A673 (cell line): Measurements from ENCODE around the gene RBM15.

Experiments
- EZH2 ChIP-seq: fragments of 200-600 bp; sonication (generic); IDR thresholded peaks from 2 replicates; pipeline ENCODE4 v1.6.1; 2017; ENCODE audit warnings: borderline replicate concordance, low read depth, mild to moderate bottlenecking, mixed read lengths, antibody characterized with exemption, low read length; ENCODE audit not compliant: poor library complexity, severe bottlenecking
- TF ChIP-seq, protein P1 (sequence below): fragments of 300-800, 200-600 bp; sonication (generic); conservative IDR thresholded peaks from 2 replicates; pipeline ENCODE4 v1.5.1; 2017; ENCODE audit warnings: low read depth, mild to moderate bottlenecking, antibody characterized with exemption, low read length, moderate library complexity, mixed read lengths

DNA sequence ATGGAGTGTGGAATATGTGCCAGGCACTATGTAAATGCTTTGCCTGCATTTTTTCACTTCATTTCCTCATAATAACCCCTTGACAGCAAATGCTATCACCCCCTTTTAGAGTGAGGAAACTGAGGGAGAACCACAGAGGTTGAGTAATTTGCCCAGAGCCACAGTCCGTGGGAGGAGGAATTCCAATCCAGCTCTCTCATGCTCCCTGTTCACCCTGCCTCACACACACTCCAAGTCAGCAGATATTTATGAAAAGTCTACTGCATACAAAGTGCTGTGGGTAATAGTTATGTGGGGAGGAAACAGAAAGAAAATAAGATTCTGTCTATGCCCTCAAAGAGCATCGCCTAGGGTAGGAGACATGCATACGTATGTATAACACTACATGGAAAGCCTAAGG lies 30.9 kb upstream of the RBM15 start:
- TF ChIP-seq, protein P1, sequence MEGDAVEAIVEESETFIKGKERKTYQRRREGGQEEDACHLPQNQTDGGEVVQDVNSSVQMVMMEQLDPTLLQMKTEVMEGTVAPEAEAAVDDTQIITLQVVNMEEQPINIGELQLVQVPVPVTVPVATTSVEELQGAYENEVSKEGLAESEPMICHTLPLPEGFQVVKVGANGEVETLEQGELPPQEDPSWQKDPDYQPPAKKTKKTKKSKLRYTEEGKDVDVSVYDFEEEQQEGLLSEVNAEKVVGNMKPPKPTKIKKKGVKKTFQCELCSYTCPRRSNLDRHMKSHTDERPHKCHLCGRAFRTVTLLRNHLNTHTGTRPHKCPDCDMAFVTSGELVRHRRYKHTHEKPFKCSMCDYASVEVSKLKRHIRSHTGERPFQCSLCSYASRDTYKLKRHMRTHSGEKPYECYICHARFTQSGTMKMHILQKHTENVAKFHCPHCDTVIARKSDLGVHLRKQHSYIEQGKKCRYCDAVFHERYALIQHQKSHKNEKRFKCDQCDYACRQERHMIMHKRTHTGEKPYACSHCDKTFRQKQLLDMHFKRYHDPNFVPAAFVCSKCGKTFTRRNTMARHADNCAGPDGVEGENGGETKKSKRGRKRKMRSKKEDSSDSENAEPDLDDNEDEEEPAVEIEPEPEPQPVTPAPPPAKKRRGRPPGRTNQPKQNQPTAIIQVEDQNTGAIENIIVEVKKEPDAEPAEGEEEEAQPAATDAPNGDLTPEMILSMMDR, result no peak
- no peak for TF ChIP-seq EZH2
